Activated effector memory CD4-positive, alpha-beta T cell treated with Interleukin-2 at 50 U/mL for 16 hours (primary cell): ENCODE results near the gene TLX2.
"Not testable (repeated sequence)": the region's sequence is repeated elsewhere in the genome, so short reads cannot be mapped to it uniquely, and the experiment has no call there.

Source experiments
- DNase-seq: peaks from one replicate; pipeline ENCODE4 v3.0.0-alpha.2; 2020

TLX2 gene

DNA sequence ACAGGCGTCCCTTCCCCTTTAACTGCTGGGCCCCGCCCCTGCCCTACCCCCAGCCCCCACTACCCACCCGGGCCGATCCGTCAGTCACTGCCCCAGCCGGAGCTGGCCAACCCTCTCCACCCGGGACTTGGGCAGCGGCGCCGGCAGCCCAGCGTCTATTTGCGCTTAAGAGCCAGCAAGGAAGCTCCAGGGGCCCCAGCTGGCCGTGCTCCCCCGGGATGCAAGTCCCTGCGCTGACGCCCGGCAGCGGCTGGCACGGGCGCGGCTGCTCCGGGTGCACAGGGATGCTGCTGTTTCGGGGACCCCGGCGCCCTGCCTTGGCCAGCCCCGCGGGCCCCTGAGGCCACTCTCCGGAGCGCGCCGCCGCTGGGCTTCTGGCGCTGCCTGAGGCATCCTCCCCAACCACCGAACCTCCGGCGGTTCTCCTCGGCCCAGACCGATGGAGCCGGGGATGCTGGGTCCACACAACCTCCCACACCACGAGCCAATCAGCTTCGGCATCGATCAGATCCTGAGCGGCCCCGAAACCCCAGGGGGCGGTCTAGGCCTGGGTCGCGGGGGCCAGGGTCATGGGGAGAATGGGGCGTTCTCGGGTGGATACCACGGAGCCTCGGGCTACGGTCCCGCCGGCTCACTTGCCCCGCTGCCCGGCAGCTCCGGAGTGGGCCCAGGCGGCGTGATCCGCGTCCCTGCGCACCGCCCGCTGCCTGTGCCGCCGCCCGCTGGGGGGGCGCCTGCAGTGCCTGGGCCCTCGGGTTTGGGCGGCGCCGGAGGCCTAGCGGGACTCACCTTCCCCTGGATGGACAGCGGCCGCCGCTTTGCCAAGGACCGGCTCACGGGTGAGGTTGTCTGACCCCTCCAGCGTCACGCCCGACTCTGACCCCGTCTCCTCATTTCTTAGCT is at the start of gene TLX2:
Gene TLX2, plus strand, starts transcription at position 83 of the 903 bp plus-strand sequence. Its CDS starts 357 bp downstream, at position 440.
- DNase-seq, result no peak

DNA sequence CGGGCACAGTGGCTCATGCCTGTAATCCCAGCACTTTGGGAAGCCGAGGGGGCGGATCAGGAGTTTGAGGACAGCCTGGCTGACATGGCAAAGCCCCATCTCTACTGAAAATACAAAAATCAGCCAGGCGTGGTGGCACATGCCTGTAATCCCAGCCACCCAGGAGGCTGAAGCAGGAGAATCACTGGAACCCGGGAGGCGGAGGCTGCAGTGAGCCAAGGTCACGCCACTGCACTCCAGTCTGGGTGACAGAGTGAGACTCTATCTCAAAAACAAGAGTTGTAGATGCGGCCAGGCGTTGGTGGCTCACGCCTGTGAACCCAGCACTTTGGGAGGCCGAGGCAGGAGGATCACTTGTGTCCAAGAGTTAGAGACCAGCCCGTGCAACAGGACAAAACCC is 43.5 kb upstream of the TLX2 start:
- not testable (repeated sequence) for DNase-seq

DNA sequence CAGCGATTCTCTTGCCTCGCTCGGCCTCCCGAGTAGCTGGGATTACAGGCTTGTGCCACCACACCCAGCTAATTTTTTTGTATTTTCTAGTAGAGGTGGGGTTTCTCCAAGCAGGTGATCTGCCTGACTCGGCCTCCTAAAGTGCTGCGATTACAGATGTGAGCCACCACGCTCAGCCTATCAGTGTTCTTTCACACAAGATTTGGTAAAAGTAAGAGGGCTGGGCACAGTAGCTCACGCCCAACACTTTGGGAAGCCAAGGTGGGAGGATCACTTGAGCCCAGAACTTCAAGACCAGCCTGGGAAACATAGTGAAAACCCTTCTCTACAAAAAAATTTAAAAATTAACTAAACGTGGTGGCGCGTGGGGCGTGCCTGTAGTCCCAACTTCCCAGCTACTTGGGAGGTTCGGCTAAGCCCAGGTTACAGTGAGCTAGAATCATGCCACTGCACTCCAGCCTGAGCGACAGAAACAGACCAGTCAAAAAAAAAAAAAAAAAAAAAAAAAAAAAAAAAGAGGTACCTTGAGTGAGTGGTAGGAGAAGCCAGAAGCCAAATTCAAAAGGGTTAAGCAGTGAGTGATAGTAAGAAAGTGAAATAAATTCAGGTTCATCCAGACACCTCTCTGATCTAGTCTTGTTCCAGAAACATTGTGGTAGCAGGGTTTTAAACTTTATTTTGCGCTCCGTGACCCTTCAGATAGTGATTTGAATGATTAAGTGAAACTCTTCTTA is 42.8 kb upstream of the TLX2 start:
- no peak for DNase-seq

DNA sequence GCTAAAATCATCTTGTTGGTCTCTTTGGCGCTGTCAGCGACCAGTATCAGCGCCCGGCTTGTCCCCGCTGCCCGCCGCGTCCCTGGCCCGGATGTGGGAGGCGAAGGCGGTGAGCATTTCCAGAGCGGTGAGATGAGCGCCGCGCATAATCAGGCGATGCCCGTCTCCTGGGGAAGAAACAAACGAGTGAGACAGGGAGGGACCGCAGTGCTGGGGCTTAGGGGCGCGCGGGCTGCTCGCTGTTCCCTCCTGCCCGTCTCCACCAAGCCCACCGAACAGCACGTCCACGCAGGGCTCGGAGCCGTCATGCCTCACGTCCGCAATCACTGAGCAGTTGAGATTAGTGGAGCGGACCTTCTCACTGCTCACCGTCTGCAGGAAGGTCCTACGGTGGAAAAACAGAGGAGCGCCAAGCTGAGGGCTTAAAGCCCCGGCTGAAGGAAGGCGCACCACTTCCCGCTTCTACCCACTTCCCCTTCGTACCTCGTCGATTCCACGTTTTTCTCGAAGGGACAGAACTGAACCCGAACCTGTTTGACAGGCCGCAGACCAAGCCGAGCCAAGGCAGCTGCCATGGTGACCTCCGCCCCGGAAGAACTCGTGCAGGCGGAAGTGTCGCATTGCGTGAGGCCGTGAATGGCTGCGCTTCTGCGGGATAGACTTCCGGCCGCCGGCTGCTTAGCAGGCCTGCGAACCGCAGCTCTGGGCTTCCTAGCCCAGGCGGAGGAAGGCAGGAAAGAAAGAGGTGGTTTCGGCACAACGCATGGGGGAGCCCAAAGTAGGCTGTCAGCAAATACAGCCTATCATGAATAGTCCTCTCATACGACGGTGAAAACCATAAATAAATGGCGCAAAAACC is 41.9 kb upstream of the TLX2 start, which contains the start of gene MRPL53:
Gene MRPL53, minus strand, starts transcription at position 595 of the 859 bp plus-strand sequence. Its CDS starts 20 bp downstream, at position 575.
- peak; percentile 93 for DNase-seq

DNA sequence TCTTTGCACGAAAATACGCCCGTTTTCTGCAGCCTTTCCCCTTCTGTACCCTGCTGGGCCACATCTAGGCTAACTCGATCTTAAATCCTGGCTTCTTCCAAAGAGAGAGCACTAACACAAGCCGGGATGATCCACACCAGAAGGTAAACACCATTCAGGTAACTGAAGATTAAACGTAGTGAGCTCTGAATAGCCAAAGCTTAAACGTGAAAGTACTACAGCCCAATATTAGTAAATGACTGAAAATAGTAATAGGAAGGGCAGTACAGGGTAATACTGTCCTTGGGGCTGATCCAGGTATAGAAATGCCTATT is 41.3 kb upstream of the TLX2 start:
- DNase-seq, result no peak

DNA sequence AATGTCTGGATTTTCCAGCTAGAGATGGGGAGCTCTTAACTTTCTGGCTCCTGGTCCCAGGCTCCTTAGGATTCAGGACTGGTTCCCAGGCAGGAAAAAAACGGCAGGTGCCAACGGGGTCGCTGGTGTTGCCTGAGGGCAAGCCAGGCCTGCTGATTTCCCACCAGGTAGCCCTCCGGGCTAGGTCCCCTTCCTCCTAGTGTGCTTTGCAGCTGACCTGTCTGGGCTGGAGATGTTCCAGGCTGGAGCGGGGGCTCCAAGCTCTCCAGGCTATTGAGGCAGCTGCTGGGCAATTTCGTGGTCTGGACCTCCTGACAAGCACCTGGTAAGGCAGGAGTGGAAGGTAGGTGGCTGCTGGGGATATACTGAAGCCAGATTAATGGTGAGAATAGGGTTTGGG is 39.8 kb upstream of the TLX2 start:
- DNase-seq, result no peak

DNA sequence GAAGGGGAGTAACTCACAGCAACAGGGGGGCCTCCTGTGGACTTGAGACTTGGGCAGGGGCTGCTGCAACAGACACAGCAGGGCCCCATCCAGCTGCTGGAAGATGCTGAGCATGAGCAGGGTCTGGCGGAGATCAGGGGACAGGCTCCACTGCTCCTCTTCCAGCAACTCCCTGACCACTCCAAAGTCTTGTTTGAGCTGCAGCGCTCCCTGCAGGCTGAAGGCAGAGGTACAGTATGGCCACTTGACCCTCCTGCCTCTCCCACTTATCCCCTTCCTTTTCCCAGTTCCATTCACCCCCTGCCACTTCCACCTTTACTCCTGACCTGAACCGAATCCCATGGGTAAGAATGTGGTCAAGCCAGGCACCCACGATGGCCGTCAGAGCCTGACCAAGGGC is 39.4 kb upstream of the TLX2 start:
- DNase-seq, result no peak

DNA sequence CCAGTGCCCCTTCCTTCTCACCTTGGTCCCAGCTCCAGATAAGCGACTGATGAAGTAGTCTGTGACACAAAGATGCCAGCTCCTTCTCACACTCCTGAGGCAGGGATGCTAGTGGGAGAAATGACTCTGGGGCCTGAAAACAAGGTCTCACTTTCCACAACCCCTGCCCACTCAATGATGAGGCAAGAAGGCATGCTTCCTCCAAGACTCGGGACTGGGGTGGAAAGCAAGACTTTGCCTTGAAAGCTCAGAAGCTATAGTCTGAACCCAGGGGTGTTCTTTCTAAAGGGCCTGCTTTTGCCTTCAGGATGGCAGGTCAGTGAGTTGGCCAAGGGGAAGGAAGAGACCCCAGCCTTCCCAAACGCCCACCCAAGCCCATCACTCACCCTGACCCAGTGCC is 32.8 kb upstream of the TLX2 start:
- no peak for DNase-seq

DNA sequence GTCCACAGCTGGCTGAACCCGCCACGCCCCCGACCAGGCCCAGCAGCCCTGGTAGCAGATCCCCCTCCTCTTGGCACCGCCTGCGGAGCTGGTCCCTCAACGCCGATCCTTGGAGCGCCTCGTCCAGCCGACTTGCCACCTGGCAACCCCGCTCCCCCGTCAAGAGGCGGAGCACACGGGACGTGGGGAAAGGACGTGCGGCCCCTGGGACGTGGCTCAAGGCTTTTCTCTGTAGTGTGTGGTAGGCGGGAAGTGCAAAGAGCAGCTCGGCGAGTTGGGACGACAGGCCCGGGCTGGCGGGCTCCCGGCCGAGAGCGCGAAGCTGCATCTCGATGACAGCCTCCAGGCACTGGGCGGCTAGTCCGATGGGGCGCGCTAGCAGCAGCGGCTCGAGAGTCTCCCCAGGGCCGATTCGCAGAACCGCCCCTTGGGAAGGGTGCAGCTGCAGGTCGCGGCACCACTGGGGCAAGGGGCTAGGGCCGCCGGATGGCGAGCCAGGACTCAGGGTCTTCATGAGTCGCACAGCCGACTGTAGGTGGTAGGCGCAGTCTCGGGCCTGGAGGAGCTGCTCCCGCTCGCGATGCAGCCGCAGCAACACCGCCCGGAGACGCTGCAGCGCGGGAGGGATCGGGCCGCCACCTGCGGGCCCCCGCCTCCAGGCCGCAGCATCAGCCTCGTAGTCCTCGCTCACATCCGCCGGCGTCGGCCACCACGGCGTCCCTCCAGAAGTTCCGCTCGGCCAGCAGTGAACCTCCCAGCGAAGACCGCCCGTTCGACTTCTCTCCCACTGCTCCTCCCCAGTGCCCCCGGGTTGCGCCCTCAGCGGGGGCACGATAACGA is 32.1 kb upstream of the TLX2 start:
- no peak for DNase-seq

DNA sequence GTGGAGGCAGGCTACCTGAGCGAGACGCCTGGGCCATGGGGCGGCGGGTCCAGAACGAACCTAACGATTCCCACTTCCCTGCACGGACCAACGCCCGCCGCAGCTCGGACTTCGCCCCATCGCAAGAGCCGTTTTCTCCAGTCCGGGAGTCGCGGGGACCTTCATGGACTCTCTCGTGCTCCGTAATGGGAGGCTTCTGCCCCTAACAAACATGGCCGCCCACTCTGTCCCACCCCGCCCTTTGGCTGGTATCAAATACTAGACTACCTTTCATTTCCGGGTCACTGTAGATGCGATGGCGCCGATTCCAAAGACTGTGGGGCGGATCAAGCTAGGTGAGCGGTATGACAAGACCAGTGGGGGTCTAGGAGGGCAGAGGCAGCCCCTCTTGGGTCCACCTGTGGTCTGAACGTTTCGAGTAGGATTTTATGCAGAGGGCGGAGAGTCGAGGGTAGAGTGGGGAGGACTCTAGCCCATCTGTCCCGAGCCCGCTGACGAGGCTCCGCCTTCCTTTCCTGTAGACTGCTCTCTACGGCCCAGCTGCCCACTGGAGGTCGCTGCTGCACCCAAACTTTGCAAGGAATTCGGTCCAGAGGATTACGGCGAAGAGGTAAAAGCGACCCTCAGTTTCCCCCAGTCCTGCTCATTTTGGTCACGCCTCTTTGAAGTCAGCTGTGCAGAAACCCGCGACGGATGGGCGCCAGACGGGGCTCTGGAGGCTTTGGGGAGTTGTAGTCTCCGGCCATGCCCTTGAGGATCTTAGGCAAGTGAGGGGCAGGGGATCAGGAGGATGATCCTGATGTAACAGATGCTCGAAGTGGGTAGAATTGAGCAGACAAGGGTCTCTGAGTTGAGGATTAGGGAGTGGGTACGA is 31.2 kb upstream of the TLX2 start, which contains the start of the genes CCDC142 and TTC31:
Gene CCDC142, minus strand, starts transcription at position 198 of the 874 bp plus-strand sequence. Its CDS starts 161 bp downstream, at position 37.
Gene TTC31, plus strand, starts transcription at position 281 of the 874 bp plus-strand sequence. Its CDS starts 15 bp downstream, at position 296.
- DNase-seq, result peak; percentile 87

DNA sequence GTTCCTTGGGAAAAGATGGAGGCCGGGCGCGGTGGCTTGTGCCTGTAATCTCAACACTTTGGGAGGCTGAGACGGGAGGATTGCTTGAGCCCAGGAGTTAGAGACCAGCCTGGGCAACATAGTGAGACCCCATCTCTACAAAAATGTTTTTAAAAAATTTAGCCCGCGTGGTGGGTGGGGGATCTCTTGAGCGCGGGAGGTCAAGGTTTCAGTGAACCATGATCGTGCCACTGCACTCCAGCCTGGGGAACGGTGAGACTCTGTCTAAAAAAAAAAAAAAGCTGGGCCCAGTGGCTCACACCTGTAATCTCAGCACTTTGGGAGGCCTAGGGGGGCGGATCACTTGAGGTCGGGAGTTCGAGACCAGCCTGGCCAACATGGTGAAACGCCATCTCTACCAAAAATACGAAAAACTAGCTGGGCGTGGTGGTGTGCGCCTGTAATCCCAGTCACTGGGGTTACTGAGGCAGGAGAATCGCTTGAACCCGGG is 30.5 kb upstream of the TLX2 start:
- not testable (repeated sequence) for DNase-seq

DNA sequence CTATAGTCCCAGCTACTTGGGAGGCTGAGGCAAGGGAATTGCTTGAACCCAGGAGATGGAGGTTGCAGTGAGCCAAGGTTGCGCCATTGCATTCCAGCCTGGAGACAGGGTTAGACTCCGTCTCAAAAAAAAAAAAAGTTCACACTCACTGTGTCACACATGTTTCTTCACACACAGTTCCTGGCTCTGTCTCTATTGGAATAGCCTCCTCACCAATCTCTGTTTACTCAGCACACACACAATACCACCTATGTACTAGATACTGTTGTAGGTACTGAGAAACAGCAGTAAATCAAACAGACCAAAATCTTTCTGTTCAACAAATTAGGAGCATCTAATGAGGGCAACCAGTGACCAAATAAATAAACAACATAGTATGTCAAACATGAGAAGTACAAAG is 28.1 kb upstream of the TLX2 start:
- no peak for DNase-seq

DNA sequence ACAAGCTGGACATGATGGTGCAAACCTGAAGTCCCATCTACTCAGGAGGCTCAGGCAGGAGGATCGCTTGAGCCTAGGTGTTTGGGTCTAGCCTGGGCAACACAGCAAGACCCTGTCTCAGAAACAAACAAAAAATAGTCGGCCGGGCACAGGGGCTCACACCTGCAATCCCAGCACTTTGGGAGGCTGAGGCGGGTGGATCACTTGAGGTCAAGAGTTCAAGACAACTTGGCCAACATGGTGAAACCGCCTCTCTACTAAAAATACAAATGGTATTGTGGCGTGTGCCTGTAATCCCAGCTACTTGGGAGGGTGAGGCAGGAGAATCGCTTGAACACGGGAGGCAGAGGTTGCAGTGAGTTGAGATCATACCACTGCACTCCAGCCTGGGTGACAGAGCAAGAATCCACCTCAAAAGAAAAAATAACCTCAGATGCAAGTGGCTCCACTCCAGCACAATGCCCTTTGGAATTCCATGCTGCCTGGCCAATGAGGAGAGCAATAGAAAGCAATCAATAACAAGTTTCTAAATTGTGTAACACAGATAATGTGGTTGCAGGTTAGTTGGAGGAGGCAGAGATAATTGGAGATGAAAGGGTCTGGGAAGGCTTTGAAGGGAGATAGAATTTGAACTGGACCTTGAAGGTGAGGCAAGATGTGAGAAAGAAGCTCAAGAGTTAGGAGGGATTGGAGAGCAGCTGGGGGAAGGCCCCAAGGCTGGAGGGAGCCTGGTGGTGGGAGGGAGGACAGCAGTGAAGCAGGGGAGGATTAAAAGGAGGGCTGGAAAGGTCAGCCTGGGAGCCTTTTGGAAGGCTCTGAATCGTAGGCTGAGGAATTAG is 25.4 kb upstream of the TLX2 start:
- no peak for DNase-seq

DNA sequence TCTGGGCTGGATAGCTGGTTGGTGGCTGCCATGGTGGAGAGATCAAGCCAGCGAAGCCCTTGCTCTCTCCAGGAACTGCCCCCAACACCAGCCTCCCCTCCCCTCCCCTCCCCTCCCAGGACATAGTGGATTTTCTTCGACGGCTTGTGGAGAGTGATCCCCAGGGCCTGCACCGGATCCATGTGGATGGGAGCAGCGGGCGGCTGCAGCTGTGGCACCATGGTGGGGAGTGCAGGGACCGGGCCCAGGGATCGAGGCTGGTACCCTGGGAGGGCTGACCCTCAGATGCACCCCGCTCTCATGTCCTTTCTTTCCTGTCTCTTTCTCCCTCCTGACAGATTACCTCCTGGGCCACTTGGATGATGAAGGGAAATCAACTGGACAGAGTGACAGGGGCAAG is 24.3 kb upstream of the TLX2 start:
- DNase-seq, result no peak

DNA sequence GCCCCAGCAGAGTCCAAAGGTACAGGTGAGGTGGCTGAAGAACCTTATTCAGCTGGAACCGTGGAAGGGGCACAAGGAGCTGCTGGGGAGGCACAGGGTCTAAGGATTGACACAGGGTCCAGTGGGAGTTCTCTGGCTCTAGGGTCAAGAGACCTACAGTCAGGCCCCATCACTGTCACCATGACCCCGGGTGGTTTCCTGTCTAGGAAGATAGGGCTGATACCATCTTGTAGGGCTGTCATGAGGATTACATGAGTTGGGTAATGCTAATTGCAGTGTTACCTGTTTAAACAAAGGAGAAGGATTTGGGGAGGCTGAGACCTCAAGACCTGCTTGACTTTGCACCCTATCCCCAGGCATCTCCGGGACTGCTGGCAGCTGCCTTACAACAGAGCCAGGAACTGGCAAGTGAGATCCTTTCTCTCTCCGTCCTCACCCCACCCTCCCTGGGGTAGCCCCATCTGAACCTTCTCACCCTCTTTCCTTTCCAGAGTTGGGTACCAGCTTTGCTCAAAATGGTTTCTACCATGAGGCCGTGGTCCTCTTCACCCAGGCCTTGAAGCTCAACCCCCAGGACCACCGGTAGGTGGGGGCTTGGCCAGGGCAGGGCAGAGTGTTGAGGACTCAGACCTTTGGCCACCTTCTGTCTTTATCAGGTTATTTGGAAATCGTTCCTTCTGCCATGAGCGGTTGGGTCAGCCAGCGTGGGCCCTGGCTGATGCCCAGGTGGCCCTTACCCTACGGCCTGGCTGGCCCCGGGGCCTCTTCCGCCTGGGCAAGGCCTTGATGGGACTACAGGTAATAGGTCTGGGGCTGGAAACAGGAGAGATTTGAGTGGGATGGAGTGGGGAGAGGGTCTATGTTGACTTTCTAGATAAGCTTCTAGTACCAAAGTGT is 22.4 kb upstream of the TLX2 start:
- no peak for DNase-seq

DNA sequence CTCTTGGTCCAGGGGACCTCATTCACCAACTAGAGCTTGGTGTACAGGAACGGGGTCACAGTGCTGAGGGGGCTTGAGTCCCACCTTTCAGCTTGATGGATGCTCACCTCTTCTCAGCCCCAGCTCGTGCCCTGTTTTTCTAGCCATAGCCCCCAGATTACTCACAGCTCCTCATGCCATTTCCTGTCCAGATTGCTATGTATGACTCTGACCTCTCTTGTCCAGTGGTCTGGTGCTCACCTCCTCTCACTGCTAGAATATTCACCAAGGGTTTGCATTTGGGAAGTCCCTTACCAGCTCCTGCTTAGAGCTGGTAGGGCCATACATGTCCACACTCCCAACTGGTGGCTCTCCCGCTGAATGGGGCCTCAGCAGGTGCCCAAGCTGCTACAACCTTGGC is 20.7 kb upstream of the TLX2 start:
- DNase-seq, result no peak

DNA sequence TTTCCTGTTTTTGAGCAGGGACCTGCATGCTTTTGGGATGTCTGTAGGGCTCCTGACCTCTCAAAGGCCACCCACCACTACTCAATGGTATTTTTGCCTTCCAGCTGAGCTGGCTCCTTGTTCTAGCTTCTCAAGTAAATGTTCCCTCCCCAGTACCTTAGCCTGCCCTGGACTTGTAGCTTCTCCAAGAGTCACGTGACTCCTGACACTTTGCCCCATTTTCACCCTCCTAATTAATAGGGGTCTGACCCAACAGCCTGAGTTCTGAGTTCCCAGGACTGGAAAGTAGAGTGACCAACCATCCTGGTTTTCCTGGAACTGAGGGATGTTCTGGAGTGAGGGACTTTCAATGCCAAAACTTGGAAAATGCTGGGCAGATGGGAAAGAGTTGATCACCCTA is 18.8 kb upstream of the TLX2 start:
- no peak for DNase-seq

DNA sequence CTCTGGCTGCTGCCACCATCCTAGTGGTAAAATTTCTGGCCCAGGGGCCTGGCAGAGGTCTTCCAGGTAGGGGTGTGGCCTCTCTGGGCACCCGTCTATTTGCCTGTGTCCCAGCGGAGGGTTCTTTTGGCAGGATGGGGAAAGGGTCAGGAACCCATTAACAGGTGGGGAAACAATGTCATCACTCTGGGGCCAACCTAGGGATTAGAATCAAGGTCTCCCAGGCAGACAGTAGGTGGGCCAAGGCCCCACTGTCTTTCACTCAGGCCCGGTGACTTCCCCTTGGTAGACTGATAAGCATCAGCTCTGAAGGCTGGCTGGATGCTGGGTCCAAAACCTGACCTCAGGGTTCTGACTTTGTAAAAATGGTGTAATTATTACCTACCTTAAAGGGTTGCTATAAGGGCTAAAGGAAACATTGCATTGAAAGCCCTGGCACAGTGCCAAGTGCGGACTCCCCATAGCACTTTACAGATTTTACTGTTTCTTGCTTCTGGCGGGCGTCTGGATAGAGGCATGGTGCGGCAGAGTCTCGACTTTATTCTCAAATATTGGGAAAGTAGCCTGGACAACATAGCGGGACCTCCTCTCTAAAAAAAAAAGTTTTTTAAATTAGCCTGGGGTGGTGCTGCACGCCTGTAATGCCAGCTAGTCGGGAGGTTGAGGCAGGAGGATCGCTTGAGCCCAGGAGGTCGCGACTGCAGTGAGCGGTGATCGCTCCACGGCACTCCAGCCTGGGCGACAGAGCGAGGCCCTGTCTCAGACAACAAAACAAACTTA is 17.1 kb upstream of the TLX2 start:
- DNase-seq, result no peak
